ENCODE data around the gene FLNA. TPM values are rescaled to one million over a fixed set of nuclear protein-coding genes. Genes with fewer than 3 reads are reported as not detected.

FLNA gene
- total and polyA plus RNA-seq, 9 of the 15 experiments (the other 6 are each of a cell fraction or from before 2014, with no cell fraction given): 6.2 to 735 (median 135) TPM

DNA sequence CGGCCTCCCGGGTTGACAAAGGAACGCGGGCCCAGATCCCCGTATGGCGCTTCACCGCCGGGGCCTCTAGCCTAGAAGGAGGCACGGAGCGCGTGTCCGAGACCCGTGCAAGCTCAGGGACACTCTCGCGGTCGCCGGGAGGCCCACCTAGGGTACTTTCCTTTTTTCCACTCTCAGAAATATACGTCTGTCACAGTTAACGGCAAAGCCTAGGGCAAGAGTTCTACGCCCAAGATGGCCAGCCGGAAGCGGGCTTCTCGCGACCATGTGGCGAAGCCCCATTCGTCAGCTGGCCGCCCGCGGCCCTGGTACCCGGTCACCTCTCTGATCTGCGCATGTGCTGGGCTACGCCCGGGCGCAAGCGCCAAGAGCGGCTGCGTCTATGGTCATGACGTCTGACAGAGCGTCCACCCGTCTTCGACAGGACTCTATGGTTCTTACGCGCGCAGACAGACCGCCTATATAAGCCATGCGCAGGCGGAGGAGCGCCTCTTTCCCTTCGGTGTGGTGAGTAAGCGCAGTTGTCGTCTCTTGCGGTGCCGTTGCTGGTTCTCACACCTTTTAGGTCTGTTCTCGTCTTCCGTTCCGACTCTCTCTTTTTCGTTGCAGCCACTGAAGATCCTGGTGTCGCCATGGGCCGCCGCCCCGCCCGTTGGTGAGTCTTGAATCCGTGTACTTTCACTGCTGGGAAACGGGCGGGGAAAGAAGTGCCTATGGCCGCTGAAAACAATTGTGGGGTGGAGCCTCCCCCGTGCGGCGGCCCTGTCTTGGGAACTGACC lies 23.6 kb upstream of the FLNA start, which contains the start of gene RPL10 (continued):
- TF ChIP-seq, protein P1, sequence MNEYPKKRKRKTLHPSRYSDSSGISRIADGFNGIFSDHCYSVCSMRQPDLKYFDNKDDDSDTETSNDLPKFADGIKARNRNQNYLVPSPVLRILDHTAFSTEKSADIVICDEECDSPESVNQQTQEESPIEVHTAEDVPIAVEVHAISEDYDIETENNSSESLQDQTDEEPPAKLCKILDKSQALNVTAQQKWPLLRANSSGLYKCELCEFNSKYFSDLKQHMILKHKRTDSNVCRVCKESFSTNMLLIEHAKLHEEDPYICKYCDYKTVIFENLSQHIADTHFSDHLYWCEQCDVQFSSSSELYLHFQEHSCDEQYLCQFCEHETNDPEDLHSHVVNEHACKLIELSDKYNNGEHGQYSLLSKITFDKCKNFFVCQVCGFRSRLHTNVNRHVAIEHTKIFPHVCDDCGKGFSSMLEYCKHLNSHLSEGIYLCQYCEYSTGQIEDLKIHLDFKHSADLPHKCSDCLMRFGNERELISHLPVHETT (CRISPR knock-in tag; conservative IDR thresholded peaks at IDR 0.05 in 1 of 2, IDR thresholded peaks at IDR 0.05 in 1 of 2): peak in 1 of 2 experiments; percentile 22; a peak in 1 of 4 replicates
- TF ChIP-seq TEAD4 (IDR thresholded peaks at IDR 0.05; ENCODE audit: low read length) (peak; percentile 33), TEAD4 (CRISPR knock-in tag; IDR thresholded peaks at IDR 0.05; ENCODE audit: borderline replicate concordance) (no peak), NUFIP1 (IDR thresholded peaks at IDR 0.05; ENCODE audit: partially characterized antibody) (no peak), ZNF507 (tag; conservative IDR thresholded peaks at IDR 0.05) (no peak), SMARCE1 (IDR thresholded peaks at IDR 0.05) (no peak), C11orf30 (IDR thresholded peaks at IDR 0.05; ENCODE audit: low read depth) (peak; percentile 58), KDM5B (IDR thresholded peaks at IDR 0.05; ENCODE audit: insufficient replicate concordance, low read depth, low read length) (peak; percentile 99), COPS2 (conservative IDR thresholded peaks at IDR 0.05) (no peak), MEIS2 (IDR thresholded peaks at IDR 0.05; ENCODE audit: partially characterized antibody) (peak; percentile 95), BACH1 (tag; IDR thresholded peaks at IDR 0.05) (no peak), ZNF766 (CRISPR knock-in tag; conservative IDR thresholded peaks at IDR 0.05) (no peak; the same call in 1 of the 2 replicates)
- TF ChIP-seq, protein P2, sequence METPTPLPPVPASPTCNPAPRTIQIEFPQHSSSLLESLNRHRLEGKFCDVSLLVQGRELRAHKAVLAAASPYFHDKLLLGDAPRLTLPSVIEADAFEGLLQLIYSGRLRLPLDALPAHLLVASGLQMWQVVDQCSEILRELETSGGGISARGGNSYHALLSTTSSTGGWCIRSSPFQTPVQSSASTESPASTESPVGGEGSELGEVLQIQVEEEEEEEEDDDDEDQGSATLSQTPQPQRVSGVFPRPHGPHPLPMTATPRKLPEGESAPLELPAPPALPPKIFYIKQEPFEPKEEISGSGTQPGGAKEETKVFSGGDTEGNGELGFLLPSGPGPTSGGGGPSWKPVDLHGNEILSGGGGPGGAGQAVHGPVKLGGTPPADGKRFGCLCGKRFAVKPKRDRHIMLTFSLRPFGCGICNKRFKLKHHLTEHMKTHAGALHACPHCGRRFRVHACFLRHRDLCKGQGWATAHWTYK (CRISPR knock-in tag; IDR thresholded peaks at IDR 0.05): no peak
- TF ChIP-seq, protein P3, sequence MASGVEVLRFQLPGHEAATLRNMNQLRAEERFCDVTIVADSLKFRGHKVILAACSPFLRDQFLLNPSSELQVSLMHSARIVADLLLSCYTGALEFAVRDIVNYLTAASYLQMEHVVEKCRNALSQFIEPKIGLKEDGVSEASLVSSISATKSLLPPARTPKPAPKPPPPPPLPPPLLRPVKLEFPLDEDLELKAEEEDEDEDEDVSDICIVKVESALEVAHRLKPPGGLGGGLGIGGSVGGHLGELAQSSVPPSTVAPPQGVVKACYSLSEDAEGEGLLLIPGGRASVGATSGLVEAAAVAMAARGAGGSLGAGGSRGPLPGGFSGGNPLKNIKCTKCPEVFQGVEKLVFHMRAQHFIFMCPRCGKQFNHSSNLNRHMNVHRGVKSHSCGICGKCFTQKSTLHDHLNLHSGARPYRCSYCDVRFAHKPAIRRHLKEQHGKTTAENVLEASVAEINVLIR (CRISPR knock-in tag; IDR thresholded peaks at IDR 0.05): peak; percentile 27; the same call in 1 of the 2 replicates
